ENCODE results near the gene C6orf120. TPM values are rescaled to one million over a fixed set of nuclear protein-coding genes. Genes with fewer than 3 reads are reported as not detected.

C6orf120 gene
- total and polyA plus RNA-seq, 9 of the 15 experiments (the other 6 are each of a cell fraction or from before 2014, with no cell fraction given): 7.7 to 44.9 (median 34.8) TPM

GRCh38 chr6:169701954-169702839 is at the start of gene C6orf120, which contains the start of gene WDR27 (continued):
- TF ChIP-seq, protein P1, sequence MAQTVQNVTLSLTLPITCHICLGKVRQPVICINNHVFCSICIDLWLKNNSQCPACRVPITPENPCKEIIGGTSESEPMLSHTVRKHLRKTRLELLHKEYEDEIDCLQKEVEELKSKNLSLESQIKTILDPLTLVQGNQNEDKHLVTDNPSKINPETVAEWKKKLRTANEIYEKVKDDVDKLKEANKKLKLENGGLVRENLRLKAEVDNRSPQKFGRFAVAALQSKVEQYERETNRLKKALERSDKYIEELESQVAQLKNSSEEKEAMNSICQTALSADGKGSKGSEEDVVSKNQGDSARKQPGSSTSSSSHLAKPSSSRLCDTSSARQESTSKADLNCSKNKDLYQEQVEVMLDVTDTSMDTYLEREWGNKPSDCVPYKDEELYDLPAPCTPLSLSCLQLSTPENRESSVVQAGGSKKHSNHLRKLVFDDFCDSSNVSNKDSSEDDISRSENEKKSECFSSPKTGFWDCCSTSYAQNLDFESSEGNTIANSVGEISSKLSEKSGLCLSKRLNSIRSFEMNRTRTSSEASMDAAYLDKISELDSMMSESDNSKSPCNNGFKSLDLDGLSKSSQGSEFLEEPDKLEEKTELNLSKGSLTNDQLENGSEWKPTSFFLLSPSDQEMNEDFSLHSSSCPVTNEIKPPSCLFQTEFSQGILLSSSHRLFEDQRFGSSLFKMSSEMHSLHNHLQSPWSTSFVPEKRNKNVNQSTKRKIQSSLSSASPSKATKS (CRISPR knock-in tag; IDR thresholded peaks at IDR 0.05): no peak
- TF ChIP-seq TAF9B (IDR thresholded peaks at IDR 0.05; ENCODE audit: partially characterized antibody) (peak; percentile 71), ZKSCAN3 (CRISPR knock-in tag; IDR thresholded peaks at IDR 0.05) (no peak), ZNF561 (CRISPR knock-in tag; conservative IDR thresholded peaks at IDR 0.05) (no peak), CC2D1A (IDR thresholded peaks at IDR 0.05) (no peak), XRCC4 (IDR thresholded peaks at IDR 0.05; ENCODE audit: extremely low read depth, insufficient read depth, insufficient read length) (no peak), CBX8 (IDR thresholded peaks at IDR 0.05; ENCODE audit: borderline replicate concordance, extremely low read depth, low read depth, low read length, poor library complexity, severe bottlenecking) (no peak), HEY1 (CRISPR knock-in tag; IDR thresholded peaks at IDR 0.05; ENCODE audit: borderline replicate concordance) (no peak), BCOR (IDR thresholded peaks at IDR 0.05) (no peak; the same call in 1 of the 2 replicates), MED1 (CRISPR knock-in tag; IDR thresholded peaks at IDR 0.05; ENCODE audit: borderline replicate concordance) (no peak), HOXB6 (CRISPR knock-in tag; IDR thresholded peaks at IDR 0.05; ENCODE audit: borderline replicate concordance) (peak; percentile 70; the same call in 1 of the 2 replicates), DACH1 (IDR thresholded peaks at IDR 0.05; ENCODE audit: partially characterized antibody) (peak; percentile 77), ZKSCAN1 (IDR thresholded peaks at IDR 0.05; ENCODE audit: low read depth, low read length) (no peak; the same call in 1 of the 2 replicates), HLTF (IDR thresholded peaks at IDR 0.05) (no peak; the same call in 1 of the 2 replicates), PRMT5 (CRISPR knock-in tag; IDR thresholded peaks at IDR 0.05) (no peak), SREBF2 (CRISPR knock-in tag; IDR thresholded peaks at IDR 0.05) (no peak), FOXP4 (CRISPR knock-in tag; IDR thresholded peaks at IDR 0.05; ENCODE audit: borderline replicate concordance) (0 out of 2 replicates have a peak, but pooled peaks have one; percentile 9), GABPA (tag; conservative IDR thresholded peaks at IDR 0.05; ENCODE audit: low read depth) (peak; percentile 98), ELF4 (CRISPR knock-in tag; IDR thresholded peaks at IDR 0.05) (no peak; the same call in 1 of the 2 replicates)
- TF ChIP-seq, protein P2, sequence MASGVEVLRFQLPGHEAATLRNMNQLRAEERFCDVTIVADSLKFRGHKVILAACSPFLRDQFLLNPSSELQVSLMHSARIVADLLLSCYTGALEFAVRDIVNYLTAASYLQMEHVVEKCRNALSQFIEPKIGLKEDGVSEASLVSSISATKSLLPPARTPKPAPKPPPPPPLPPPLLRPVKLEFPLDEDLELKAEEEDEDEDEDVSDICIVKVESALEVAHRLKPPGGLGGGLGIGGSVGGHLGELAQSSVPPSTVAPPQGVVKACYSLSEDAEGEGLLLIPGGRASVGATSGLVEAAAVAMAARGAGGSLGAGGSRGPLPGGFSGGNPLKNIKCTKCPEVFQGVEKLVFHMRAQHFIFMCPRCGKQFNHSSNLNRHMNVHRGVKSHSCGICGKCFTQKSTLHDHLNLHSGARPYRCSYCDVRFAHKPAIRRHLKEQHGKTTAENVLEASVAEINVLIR (CRISPR knock-in tag; IDR thresholded peaks at IDR 0.05): peak; percentile 89

All from K562 (cell line).